ENCODE data around the gene SERP1. TPM values are rescaled to one million over a fixed set of nuclear protein-coding genes. Genes with fewer than 3 reads are reported as not detected.

The SERP1 gene
- total RNA-seq, 1 experiment from 2014 or later = 227 TPM

DNA sequence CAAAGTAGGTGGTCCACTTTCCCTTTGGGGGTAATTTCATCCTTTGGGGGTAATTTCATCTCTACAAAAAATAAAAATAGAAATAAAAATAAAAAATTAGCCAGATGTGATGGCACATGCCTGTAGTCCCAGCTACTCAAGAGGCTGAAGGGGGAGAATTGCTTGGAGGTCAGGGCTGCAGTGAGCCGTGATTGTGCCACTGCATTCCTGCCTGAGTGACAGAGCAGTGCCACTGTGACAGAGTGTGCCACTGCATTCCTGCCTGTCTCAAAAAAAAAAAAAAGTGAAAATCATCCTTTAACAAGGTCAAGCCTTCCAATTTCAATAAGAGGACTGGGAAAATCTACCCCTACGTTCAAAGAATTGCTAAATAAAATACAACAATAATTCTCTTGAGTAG is 22.8 kb downstream of the SERP1 start:
- intact Hi-C loops (cut with micrococcal nuclease) = no loop called here
- BruUV-seq (replicated peaks) = no TSS peak
- no peak for DNase-seq (ENCODE audit: unreplicated experiment)
- TF ChIP-seq, protein P1, sequence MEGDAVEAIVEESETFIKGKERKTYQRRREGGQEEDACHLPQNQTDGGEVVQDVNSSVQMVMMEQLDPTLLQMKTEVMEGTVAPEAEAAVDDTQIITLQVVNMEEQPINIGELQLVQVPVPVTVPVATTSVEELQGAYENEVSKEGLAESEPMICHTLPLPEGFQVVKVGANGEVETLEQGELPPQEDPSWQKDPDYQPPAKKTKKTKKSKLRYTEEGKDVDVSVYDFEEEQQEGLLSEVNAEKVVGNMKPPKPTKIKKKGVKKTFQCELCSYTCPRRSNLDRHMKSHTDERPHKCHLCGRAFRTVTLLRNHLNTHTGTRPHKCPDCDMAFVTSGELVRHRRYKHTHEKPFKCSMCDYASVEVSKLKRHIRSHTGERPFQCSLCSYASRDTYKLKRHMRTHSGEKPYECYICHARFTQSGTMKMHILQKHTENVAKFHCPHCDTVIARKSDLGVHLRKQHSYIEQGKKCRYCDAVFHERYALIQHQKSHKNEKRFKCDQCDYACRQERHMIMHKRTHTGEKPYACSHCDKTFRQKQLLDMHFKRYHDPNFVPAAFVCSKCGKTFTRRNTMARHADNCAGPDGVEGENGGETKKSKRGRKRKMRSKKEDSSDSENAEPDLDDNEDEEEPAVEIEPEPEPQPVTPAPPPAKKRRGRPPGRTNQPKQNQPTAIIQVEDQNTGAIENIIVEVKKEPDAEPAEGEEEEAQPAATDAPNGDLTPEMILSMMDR (IDR thresholded peaks at IDR 0.05; ENCODE audit: unreplicated experiment) = no peak
- no peaks in the 10 kb centered on the region for H3K9me3 Mint-ChIP-seq (ENCODE audit: unreplicated experiment)
- no peaks in the 10 kb centered on the region for H3K27me3 Mint-ChIP-seq (ENCODE audit: insufficient read depth, unreplicated experiment)
- no peaks in the 10 kb centered on the region for H3K36me3 Mint-ChIP-seq (ENCODE audit: insufficient read depth, unreplicated experiment)
- ChIA-PET POLR2A (interaction anchor here (0.6 to 1.2 kb wide), 2 partner anchors 11 to 1106 kb away, joined by 3 to 5 read pairs; no protein-coding TSS in a partner anchor), CTCF (interaction anchor here (0.8 to 1.1 kb wide), 2 partner anchors 15 to 451 kb away, joined by 4 to 6 read pairs; no protein-coding TSS in a partner anchor)
- H3K4me1 Mint-ChIP-seq (ENCODE audit: insufficient read depth, unreplicated experiment) = peaks cover 9% of the 10 kb centered on the region
- no peak overlapping the region for H3K4me3 Mint-ChIP-seq (ENCODE audit: unreplicated experiment)
- H3K27ac Mint-ChIP-seq (ENCODE audit: low read depth, unreplicated experiment) = no peak overlapping the region

DNA sequence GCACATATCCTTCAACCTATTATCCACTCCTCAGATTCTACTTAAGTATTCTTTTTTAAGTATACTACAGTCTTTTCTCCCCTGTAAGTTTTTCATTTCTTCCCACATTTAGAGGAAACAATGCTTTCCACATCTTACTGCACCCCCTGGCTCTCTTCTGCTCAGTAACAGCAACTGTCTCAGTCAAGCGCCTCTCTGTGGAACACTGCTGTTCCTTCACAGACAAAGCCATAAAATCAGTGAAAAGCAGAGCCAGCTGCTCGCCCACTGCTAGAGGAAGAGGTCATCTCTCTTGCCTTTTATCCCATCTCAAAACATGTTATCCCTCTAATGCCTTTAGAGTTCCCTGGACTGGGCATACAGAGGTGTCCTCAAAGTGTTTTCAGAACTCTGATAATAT is 24.8 kb downstream of the SERP1 start:
- TF ChIP-seq, protein P1 (IDR thresholded peaks at IDR 0.05; ENCODE audit: unreplicated experiment) = no peak
- CTCF ChIA-PET = interaction anchor here (1.1 kb wide), 1 partner anchor 282 kb away, joined by 3 read pairs; no protein-coding TSS in a partner anchor
- H3K9me3 Mint-ChIP-seq (ENCODE audit: unreplicated experiment) = no peaks in the 10 kb centered on the region
- no peak for DNase-seq (ENCODE audit: unreplicated experiment)
- H3K4me1 Mint-ChIP-seq (ENCODE audit: insufficient read depth, unreplicated experiment) = peaks cover 13% of the 10 kb centered on the region
- no peaks in the 10 kb centered on the region for H3K27me3 Mint-ChIP-seq (ENCODE audit: insufficient read depth, unreplicated experiment)
- no peak overlapping the region for H3K27ac Mint-ChIP-seq (ENCODE audit: low read depth, unreplicated experiment)
- no peak overlapping the region for H3K4me3 Mint-ChIP-seq (ENCODE audit: unreplicated experiment)
- intact Hi-C loops (cut with micrococcal nuclease) = no loop called here
- POLR2A ChIA-PET = interaction anchor here (1.0 kb wide), 1 partner anchor 18 kb away, joined by 3 read pairs; no protein-coding TSS in a partner anchor
- H3K36me3 Mint-ChIP-seq (ENCODE audit: insufficient read depth, unreplicated experiment) = no peaks in the 10 kb centered on the region
- BruUV-seq (replicated peaks) = no TSS peak

DNA sequence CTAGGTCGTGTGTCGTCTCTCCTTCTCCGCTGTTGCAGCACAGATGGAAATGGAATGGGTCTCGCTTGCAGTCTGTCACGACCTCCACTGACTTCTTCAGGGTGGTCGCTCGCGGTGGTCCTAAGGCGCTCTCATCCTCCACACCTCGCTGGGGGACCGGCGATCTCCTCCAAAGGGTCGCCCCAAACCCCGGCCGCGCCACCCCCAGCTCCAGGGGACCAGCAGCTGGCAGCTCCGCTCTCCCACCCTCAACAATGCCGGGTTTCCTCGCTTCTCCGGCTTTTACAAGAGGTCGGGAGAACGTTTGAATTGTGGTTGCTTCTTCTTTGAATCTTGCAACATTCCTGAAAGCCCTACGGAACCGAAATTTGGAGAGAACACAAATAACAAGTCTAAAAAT is 25.9 kb downstream of the SERP1 start:
- ChIA-PET CTCF (interaction anchor here (0.7 to 1.1 kb wide), 3 partner anchors 18 to 583 kb away, joined by 3 read pairs; no protein-coding TSS in a partner anchor), POLR2A (no interaction called here)
- peaks cover 13% of the 10 kb centered on the region for H3K4me1 Mint-ChIP-seq (ENCODE audit: insufficient read depth, unreplicated experiment)
- intact Hi-C loops (cut with micrococcal nuclease) = no loop called here
- no peak overlapping the region for H3K27ac Mint-ChIP-seq (ENCODE audit: low read depth, unreplicated experiment)
- TF ChIP-seq, protein P1 (IDR thresholded peaks at IDR 0.05; ENCODE audit: unreplicated experiment) = no peak
- H3K9me3 Mint-ChIP-seq (ENCODE audit: unreplicated experiment) = no peaks in the 10 kb centered on the region
- DNase-seq (ENCODE audit: unreplicated experiment) = no peak
- no TSS peak for BruUV-seq (replicated peaks)
- H3K36me3 Mint-ChIP-seq (ENCODE audit: insufficient read depth, unreplicated experiment) = no peaks in the 10 kb centered on the region
- no peak overlapping the region for H3K4me3 Mint-ChIP-seq (ENCODE audit: unreplicated experiment)
- H3K27me3 Mint-ChIP-seq (ENCODE audit: insufficient read depth, unreplicated experiment) = no peaks in the 10 kb centered on the region

DNA sequence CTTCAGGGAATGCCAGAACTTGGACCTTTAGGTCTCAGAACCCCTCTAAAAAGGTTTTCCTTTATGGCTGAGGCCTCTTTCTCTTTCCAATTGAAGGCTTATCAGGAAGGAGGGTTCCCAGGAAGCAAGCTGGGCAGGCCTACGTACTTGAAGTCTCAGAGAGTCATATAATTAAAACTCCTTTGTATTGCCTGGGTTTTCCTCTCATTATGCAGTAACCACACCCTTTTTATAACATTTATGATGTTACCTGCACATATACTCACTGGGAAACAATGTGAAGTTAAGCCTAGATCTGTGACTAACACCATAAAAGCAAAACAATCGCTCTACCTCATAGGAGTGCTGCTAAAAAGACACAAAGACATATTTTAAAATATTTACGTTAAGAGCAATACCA is 27.3 kb downstream of the SERP1 start:
- H3K4me1 Mint-ChIP-seq (ENCODE audit: insufficient read depth, unreplicated experiment) = peaks cover 13% of the 10 kb centered on the region
- no TSS peak for BruUV-seq (replicated peaks)
- no peaks in the 10 kb centered on the region for H3K9me3 Mint-ChIP-seq (ENCODE audit: unreplicated experiment)
- no peaks in the 10 kb centered on the region for H3K27me3 Mint-ChIP-seq (ENCODE audit: insufficient read depth, unreplicated experiment)
- ChIA-PET CTCF (interaction anchor here (0.6 to 1.6 kb wide), 4 partner anchors 9 to 280 kb away, joined by 3 to 4 read pairs (median 4); no protein-coding TSS in a partner anchor), POLR2A (interaction anchor here (1.0 kb wide), 1 partner anchor 27 kb away, joined by 7 read pairs; the partner anchor contains the start of genes EIF2A and SERP1)
- H3K36me3 Mint-ChIP-seq (ENCODE audit: insufficient read depth, unreplicated experiment) = no peaks in the 10 kb centered on the region
- peak; percentile 23 for DNase-seq (ENCODE audit: unreplicated experiment)
- TF ChIP-seq, protein P1 (IDR thresholded peaks at IDR 0.05; ENCODE audit: unreplicated experiment) = no peak
- peak overlapping the region; percentile 87 for H3K27ac Mint-ChIP-seq (ENCODE audit: low read depth, unreplicated experiment)
- no peak overlapping the region for H3K4me3 Mint-ChIP-seq (ENCODE audit: unreplicated experiment)
- intact Hi-C loops (cut with micrococcal nuclease) = no loop called here
